ENCODE results near the gene LRP1. TPM values are rescaled to one million over a fixed set of nuclear protein-coding genes. Genes with fewer than 3 reads are reported as not detected.

Gene LRP1
- total and polyA plus RNA-seq, 2 of the 13 experiments (the other 11 are each of a cell fraction or from before 2014, with no cell fraction given), result 14.7 to 30.8 TPM

DNA sequence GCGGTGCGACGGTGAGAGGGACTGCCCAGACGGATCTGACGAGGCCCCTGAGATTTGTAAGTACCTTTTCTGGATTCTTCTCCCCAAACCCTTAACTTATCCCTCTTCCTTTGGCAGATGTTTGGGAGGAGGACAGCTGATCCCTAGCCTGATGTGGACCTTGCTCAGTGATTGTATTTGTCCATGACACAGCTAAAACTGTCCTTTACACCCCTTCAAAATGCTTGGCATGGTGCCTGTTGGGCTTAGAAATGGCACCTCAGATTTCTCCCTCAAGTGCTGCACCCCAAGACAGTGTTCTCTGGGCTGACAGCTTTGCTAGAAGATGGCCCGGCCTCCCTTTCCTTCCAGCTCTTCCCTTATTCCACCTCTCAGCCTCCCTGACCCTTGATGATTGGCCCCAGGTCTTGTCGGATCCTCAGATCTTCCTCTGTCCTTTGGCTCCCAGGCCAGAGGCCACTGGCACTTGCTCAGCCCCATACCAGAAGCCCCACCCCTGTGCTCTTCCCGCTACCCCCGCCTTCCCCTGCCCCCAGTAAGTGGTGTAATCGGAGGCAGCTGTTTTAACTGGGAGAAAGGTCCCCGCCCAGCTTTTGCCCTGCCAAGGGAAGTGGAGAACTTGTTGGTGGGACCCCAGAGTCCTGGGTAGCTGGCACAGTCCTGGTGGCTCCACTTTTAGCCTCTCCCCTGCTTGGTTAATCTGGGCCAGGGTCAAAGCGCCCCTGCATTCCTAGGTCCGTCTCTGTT, 10.4 kb downstream of the LRP1 start:
- DNase-seq (ENCODE audit: low spot score) (peak; percentile 83), ATAC-seq (peak; percentile 89), FAIRE-seq (peak; percentile 69)
- Histone ChIP-seq H3K79me2 (ENCODE audit: insufficient read depth, low read length) (peaks cover 38% of the 10 kb centered on the region), H3K27ac (ENCODE audit: extremely low read length, insufficient read depth, low read length) (peak overlapping the region; percentile 86), H3K4me3 (replicated peaks in 1 of 3; ENCODE audit: insufficient read depth in 1 of 3, low read depth in 2 of 3, low read length in 3 of 3) (peak overlapping the region in 1 of 3 experiments; percentile 36; a peak in 2 of 6 replicates), H3K9ac (ENCODE audit: insufficient read depth, low read depth, low read length) (peak overlapping the region; percentile 20; the same call in 1 of the 2 replicates), H4K20me1 (ENCODE audit: insufficient read depth, low read length) (peaks cover 6% of the 10 kb centered on the region; the same call in 1 of the 2 replicates), H3K4me2 (ENCODE audit: low read depth, low read length) (peak overlapping the region; percentile 65), H3K9me3 (ENCODE audit: low read length) (no peaks in the 10 kb centered on the region), H3K4me1 (ENCODE audit: insufficient read depth, low read length) (peaks cover 99% of the 10 kb centered on the region), H3K36me3 (replicated peaks in 1 of 2; ENCODE audit: control insufficient read depth in 1 of 2, insufficient read depth in 2 of 2, low read length in 2 of 2) (peaks cover 28 to 49% of the 10 kb centered on the region in 2 experiments), H3K27me3 (ENCODE audit: control insufficient read depth in 1 of 2, insufficient read depth in 2 of 2, low read length in 2 of 2) (no peaks in the 10 kb centered on the region), H2AFZ (ENCODE audit: low read length) (no peak overlapping the region)
- BruUV-seq (replicated peaks), result no TSS peak
- CTCF ChIA-PET (ENCODE audit: low intra/inter-chr PET ratio, low total read pairs), result no interaction called here
- intact Hi-C loops (cut with micrococcal nuclease; ENCODE audit: unreplicated experiment), result no loop called here
- WGBS (ENCODE audit: low lambda C conversion rate), result 27% methylated on average over 12 of the region's 13 CpGs
- POLR2A ChIA-PET, result interaction anchor here (0.8 to 16.0 kb wide), 9 partner anchors 10 to 101 kb away, joined by 3 to 827 read pairs (median 4); partner anchors contain the start of genes LRP1, LRP1-AS, NAB2 and STAT6
- in situ Hi-C loops (cut with HindIII; ENCODE audit: extremely low pct_ligation_motif_present, low pct_unique_long_range_greater_than_20kb), result no loop called here
- TF ChIP-seq ZNF772 (CRISPR knock-in tag; IDR thresholded peaks at IDR 0.05) (0 out of 2 replicates have a peak, but pooled peaks have one; percentile 20), HMG20B (CRISPR knock-in tag; conservative IDR thresholded peaks at IDR 0.05) (no peak), MED1 (CRISPR knock-in tag; IDR thresholded peaks at IDR 0.05) (peak; percentile 49; the same call in 1 of the 2 replicates), MYC (CRISPR knock-in tag; IDR thresholded peaks at IDR 0.05; ENCODE audit: borderline replicate concordance) (no peak), CEBPB (IDR thresholded peaks at IDR 0.05; ENCODE audit: borderline replicate concordance, low read depth, low read length) (peak; percentile 58; the same call in 1 of the 2 replicates), ASH2L (IDR thresholded peaks at IDR 0.05; ENCODE audit: insufficient read length, low read depth, low read length) (peak; percentile 86), IKZF4 (CRISPR knock-in tag; IDR thresholded peaks at IDR 0.05; ENCODE audit: borderline replicate concordance, low read depth, not compliant biosample characterization) (peak; percentile 60), SP2 (CRISPR knock-in tag; IDR thresholded peaks at IDR 0.05) (no peak), TCF7 (IDR thresholded peaks at IDR 0.05; ENCODE audit: low read depth) (peak; percentile 89), NFE2 (CRISPR knock-in tag; IDR thresholded peaks at IDR 0.05) (peak; percentile 72), GATA4 (IDR thresholded peaks at IDR 0.05; ENCODE audit: borderline replicate concordance, low read depth) (no peak), CCDC6 (CRISPR knock-in tag; IDR thresholded peaks at IDR 0.05) (0 out of 2 replicates have a peak, but pooled peaks have one; percentile 42), PITX1 (CRISPR knock-in tag; IDR thresholded peaks at IDR 0.05) (0 out of 2 replicates have a peak, but pooled peaks have one; percentile 29), ZNF234 (CRISPR knock-in tag; conservative IDR thresholded peaks at IDR 0.05) (no peak)
- TF ChIP-seq, protein P1, sequence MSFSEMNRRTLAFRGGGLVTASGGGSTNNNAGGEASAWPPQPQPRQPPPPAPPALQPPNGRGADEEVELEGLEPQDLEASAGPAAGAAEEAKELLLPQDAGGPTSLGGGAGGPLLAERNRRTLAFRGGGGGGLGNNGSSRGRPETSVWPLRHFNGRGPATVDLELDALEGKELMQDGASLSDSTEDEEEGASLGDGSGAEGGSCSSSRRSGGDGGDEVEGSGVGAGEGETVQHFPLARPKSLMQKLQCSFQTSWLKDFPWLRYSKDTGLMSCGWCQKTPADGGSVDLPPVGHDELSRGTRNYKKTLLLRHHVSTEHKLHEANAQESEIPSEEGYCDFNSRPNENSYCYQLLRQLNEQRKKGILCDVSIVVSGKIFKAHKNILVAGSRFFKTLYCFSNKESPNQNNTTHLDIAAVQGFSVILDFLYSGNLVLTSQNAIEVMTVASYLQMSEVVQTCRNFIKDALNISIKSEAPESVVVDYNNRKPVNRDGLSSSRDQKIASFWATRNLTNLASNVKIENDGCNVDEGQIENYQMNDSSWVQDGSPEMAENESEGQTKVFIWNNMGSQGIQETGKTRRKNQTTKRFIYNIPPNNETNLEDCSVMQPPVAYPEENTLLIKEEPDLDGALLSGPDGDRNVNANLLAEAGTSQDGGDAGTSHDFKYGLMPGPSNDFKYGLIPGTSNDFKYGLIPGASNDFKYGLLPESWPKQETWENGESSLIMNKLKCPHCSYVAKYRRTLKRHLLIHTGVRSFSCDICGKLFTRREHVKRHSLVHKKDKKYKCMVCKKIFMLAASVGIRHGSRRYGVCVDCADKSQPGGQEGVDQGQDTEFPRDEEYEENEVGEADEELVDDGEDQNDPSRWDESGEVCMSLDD (CRISPR knock-in tag; IDR thresholded peaks at IDR 0.05; ENCODE audit: borderline replicate concordance), result peak; percentile 47; the same call in 1 of the 2 replicates
- TF ChIP-seq, protein P2, sequence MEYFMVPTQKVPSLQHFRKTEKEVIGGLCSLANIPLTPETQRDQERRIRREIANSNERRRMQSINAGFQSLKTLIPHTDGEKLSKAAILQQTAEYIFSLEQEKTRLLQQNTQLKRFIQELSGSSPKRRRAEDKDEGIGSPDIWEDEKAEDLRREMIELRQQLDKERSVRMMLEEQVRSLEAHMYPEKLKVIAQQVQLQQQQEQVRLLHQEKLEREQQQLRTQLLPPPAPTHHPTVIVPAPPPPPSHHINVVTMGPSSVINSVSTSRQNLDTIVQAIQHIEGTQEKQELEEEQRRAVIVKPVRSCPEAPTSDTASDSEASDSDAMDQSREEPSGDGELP (IDR thresholded peaks at IDR 0.05; ENCODE audit: borderline replicate concordance, low read depth), result peak; percentile 85
- TF ChIP-seq, protein P3, sequence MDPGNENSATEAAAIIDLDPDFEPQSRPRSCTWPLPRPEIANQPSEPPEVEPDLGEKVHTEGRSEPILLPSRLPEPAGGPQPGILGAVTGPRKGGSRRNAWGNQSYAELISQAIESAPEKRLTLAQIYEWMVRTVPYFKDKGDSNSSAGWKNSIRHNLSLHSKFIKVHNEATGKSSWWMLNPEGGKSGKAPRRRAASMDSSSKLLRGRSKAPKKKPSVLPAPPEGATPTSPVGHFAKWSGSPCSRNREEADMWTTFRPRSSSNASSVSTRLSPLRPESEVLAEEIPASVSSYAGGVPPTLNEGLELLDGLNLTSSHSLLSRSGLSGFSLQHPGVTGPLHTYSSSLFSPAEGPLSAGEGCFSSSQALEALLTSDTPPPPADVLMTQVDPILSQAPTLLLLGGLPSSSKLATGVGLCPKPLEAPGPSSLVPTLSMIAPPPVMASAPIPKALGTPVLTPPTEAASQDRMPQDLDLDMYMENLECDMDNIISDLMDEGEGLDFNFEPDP (CRISPR knock-in tag; conservative IDR thresholded peaks at IDR 0.05), result no peak

Measured in HepG2 (cell line).